ENCODE measurements around the gene AP4S1.
"Not testable (repeated sequence)": the region's sequence is repeated elsewhere in the genome, so short reads cannot be mapped to it uniquely, and the experiment has no call there.

The AP4S1 gene, protein sequence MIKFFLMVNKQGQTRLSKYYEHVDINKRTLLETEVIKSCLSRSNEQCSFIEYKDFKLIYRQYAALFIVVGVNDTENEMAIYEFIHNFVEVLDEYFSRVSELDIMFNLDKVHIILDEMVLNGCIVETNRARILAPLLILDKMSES

DNA sequence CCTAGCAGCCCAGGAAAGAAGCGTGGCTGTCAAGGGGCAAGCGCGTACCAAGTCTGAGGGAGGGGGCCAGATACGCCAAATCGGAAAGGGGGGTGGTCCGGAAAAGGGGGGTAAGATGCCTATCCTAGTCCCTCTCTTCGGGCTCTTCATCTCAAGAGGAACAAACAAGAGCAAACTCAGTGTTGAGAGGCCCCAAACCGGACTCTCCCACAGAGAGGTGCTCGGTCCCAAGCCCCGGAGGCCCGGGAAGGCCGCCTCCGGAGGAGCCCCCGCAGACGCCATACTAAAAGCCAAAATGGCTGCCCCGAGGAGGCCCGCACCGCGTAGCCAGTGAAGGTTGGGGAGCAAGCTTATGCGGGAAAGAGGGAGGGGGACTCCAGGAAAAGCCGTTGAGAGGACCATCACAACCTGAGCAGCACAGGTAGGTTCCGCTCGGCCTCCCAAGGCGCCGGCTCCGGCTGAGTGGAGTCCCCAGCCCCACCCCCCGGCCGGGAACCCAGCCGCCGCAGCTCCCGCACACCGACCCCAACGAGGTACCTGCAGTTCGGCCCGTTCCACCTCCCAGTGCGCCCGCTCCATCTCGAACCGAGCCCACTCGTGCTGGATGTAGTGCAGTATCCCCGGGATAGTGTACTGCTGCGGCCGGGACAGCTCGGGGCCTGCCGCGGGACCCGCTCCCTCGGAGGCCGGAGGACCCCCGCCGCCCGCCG lies at the start of gene AP4S1:
TSS of gene AP4S1 (plus strand) at position 283 of the 710 bp plus-strand sequence. CDS start 40,548 bp downstream, outside the sequence.
- peak; percentile 43 for DNase-seq

DNA sequence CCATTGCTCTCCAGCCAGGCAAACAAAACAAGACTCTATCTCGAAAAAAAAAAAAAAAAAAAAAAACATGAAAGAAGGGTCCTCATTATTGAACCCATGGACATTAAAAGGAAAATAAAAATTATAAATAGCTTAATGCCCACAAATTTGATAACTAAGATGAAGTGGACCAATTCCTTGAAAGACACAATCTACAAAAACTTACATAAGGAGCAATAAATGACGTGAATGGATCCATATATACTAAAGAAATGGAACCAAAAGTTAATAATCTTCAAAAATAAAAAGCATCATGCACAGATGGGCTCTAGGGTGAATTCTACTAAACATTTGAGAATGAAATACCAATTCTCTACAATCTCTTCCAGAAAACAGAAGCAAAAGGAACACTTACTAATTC lies 47.7 kb upstream of the AP4S1 start:
- DNase-seq, result no peak

DNA sequence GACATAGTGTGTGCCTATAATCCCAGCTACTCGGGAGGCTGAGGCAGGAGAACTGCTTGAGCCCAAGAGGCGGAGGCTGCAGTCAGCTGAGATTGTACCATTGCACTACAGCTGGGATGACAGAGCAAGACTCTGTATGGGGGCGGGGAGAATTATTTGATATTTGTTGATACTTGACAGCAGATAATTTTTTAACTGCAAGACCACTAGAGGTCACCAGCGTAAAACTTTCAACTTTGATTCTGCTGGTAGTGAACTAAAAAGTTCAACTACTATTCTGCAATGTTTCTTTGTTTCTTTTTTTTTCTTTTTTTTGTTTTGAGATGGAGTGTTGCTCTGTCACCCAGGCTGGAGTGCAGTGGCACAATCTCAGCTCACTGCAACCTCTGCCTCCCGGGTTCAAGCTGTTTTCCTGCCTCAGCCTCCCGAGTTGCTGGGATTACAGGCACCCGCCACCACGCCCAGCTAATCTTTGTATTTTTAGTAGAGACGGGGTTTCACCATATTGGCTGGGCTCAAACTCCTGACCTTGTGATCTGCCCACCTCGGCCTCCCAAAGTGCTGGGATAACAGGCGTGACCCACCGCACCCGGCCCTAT lies 45.2 kb upstream of the AP4S1 start:
- peak; percentile 22 for DNase-seq

DNA sequence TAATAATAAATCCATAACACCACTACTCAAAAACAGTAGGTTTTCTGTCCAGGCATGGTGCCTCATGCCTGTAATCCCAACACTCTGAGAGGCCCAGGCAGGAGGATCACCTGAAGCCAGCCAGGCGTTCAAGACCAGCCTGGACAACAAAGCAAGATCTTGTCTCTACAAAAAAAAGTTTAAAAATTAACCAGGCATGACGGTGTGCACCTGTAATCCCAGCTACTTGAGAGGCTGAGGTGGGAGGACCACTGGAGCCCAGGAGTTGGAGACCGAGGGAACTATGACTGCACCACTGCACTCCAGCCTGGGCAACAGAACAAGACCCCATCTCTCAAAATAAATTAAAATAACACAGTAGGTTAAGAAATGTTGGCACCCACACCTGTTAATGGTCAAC lies 44.5 kb upstream of the AP4S1 start:
- no peak for DNase-seq

DNA sequence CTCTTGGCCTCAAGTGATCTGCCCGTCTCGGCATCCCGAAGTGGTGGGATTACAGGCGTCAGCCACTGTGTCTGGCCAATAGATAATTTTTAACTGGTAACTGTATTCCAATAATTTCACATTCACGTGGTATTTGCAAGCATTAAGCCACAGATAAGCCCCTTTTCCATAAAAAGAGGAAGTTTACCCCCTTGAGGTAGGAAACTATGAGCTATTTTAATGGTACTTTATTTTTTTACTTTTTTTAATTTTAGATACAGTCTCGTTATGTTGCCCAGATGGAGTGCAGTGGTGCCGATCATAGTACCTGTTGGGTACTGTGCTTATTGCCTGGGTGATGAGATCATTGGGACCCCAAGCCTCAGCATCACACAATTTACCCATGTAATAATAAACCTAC lies 42.9 kb upstream of the AP4S1 start:
- no peak for DNase-seq

DNA sequence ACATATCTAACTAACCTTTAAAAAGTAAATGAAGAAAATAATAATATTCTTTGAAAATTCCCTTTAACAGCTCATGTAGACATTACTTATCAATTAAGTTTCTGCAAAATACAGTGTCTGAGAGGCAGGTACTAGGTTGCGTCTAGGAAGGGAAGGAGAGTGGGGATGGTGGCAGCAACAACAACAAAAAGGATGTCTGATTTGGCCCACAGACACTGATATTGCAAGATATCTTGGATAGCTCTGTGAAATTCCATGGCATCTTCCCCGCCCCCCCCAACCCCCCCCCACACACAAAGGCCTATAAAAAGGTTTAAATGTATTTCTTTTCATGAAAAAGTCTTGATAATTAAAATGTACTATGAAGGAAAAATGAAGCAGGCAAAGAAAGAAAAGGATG lies 41.6 kb upstream of the AP4S1 start:
- no peak for DNase-seq

DNA sequence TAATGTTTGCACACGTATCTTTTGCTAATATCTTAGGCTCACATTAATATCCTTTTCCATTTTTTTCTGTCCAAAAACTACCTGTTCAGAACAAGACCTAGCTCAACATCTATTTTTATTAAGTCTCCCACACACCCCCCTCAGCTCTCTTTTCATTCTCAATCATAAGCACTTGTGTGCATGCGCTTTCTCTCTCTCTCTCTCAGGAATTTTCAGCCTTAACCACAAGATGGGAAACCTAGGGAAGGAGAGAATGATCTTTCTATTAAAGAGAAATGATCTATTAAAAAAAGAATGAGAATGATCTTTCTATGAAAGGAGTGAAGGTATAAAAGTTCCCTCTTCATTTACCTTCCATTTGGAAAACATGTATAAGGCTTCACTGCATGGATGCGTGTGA lies 39.7 kb upstream of the AP4S1 start:
- DNase-seq, result no peak

DNA sequence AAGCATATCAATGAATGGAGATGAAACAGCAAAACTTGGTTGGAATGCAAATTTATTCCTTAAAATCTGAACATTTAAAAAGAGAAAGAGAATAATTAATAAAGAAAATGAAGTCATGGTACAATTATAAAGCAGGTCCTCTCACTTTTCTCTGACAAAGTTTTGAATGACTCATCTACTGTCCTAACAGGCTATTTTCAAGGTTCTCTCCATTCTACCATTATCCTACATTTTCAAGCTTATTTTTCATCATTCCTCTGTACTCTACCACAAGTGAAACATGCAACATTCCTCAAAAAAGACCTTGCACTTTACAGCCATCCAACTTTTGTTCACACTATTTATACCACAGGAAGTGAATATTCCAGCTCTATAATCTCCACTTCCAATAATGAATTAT lies 36.9 kb upstream of the AP4S1 start:
- no peak for DNase-seq

DNA sequence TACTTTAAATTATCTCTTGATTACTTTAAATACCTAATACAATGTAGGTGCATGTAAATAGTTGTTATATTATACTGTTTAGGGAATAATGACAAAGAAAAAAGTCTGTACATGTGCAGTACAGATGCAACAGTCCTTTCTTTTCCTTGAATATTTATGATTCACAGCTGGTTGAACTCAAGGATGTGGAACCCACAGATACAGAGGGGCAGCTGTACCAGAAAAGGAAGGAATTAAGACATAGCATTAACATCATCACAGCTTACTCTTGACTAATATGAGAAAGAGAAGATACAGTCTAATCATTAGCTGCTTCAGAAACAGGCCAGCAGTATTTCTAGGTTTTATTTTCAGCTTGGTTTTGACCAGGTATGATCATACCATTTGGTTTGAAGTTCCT lies 34.7 kb upstream of the AP4S1 start:
- no peak for DNase-seq

DNA sequence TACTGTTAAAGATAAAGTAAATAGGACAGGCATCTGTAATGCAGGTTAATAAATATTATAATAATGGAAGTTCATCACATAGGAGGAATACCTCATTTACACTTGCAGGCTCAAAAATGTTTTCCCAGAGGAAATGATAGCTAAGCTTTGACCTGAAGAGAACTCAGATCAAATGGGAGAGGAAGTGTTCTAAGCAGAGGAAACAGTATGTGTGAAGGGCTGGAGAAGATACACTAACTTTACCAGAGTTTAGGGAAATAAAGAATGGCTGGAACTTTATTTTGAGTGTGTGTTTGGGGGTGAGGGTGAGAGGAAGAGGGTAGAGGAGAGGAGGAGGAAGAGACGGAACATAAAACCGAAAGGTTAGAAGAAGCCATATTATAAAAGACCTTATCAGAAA lies 34.0 kb upstream of the AP4S1 start:
- DNase-seq, result no peak

DNA sequence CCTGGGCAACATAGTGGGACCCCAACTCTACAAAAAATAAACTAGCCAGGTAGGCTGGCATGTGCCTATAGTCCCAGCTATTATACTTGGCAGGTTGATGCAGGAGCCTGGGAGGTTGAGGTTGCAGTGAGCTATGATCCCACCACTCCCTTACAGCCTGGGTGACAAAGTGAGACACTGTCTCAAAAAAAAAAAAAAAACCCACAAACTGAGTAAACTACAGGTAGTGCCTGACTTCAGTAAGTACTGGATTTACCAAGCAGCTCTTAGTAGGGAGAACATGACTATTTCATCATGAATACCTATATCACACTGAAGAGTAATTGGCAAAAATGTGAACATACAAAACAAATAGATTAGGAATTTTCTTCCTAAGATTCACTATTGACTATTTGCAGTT lies 32.4 kb upstream of the AP4S1 start:
- no peak for DNase-seq

DNA sequence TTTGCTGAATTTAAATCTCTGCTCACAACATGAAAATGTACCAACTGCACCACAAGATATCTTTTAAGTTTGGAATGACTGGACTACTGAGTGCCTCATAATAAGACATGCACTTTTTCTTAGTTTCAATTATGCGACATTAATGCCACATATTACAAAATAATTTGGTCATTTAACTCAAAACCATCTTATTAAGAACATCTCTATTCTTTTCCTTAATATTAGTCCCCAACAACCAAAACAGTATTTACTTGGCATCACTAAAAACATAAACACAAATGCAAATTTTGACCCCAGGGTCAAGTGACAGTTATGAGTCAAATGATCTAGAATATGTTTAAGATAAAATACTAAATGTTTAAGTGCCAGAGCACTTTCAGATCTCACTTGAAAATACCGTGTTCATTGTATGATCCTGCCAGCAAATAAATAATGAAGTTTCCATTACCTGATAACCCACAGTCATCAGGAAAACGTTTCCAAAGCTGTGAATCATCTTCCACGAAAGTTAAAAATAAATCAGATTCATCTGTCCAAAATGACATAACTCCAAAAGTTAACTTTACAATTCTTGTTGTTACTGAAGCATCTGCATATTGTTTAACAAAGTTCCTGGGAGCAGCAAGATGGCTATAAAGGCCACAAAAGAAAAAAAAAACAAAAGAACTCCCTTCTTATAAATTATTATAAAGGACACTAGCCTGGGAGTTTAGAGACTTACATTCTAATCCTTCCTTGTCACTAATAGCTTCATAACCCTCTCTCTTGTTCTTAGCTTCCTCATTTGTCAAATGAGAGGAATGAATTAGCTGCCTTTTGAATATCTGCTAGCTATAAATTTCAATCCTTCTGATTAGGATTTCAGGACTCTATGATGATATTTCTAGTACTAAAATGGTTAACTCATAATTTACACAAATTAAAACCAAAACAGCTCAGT lies 30.5 kb upstream of the AP4S1 start:
- no peak for DNase-seq

DNA sequence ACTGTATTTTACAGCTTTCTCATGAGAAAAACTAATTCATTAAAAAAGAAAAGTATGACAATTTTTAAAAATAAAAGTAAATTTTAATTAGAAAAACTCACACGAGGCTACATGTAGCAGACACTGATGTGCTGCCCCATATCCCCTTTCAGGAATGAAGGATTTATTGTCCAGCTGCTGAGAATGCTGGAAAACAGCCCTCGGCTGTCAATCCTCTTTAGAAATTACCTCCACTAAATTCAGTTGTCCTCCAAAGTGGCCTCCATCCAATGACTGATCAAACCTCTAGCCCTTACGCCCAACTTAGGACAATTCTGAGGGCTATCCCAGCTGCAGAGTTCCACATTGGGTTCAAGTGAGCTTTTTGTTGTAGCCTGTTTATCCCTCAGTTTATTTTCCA lies 29.8 kb upstream of the AP4S1 start:
- no peak for DNase-seq

DNA sequence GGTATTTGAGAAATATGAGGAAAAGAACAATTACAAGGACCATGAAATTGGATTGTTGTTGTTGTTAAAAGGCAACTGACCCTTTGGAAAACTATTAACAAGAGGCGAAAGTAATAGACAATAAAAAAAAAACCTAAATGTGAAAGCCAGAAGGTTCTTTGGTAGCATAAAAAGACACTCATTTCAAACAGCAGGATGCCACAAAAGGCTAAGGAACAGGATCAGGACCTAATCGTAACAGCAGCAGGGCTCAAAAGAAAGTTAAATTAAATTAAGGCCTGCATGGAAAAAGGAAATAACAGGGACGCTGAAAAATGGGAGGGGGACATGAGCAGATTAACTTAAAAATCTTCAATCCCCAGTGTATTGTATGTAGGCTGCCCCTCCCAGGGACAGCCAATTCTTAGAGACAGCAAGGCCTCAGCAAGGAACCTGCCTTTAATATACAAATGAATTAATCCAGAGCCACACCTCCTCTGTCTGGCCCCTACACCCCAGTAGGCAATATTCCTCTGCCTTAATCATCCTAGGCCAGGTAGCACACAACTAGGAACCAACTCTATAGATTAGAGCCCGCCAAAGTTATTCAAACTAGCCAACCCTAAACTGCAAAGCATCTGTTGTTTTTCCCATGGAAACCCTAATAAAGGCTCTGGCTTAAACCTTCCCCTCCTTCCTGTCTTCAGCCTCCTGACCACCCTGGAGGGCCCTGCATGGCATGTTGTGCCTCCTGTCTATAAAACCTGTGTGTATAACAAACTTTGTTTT lies 28.4 kb upstream of the AP4S1 start:
- no peak for DNase-seq

DNA sequence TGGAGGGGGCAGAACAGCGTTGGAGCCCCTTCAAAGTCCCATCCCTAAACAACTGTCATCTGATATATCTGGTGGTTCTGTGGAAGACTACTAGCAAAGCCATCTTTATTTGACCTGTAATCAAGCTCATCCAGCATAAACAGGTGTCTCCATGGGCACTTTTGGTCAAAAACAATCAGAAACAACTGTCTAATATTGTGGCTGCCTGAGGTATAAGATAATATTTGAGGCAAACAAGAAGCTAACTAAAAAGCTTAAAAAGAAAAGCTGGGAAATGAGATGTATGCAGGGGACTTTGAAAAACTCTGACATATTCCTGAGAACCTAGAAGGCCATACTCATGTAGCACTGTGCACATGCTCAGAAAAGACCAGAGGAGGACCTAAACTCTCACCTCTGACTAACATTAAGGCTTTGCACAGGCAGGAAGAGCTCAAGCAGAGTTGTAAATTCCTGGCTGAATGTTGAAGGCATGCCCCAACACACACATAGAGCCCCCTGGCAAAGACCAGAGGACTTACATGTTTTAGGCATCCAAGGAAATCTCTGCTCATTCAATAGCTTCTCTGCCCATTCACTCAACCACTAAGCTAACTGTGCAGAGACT lies 27.2 kb upstream of the AP4S1 start:
- DNase-seq, result no peak

DNA sequence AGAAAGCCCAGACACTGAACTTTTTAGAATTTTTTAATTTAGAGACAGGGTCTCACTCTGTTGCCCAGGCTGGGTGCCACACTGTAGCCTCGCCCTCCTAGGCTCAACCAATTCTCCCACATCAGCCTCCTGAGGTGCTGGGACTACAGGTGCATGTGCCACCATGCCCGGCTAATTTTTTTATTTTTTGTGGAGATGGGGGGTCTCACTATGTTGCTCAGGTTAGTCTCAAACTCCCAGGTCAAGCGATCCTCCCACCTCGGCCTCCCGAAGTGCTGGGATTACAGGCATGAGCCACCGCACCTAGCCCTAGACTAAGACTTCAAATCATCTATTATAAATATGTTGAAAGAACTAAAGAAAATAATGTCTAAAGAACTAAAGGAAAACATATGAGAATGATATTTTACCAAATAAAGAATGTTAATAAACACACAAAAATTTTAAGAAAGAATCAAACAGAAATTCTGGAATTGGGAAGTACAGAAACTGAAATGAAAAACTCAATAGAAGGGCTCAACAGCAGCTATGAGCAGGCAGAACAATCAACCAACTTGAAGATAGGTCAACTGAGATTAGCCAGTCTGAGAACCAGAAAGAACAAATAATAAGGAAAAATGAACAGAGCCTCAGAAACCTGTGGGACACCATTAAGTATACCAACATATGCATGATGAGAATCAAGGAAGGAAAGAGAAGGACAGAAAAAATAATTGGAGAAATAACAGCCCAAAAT lies 26.2 kb upstream of the AP4S1 start:
- DNase-seq, result no peak

DNA sequence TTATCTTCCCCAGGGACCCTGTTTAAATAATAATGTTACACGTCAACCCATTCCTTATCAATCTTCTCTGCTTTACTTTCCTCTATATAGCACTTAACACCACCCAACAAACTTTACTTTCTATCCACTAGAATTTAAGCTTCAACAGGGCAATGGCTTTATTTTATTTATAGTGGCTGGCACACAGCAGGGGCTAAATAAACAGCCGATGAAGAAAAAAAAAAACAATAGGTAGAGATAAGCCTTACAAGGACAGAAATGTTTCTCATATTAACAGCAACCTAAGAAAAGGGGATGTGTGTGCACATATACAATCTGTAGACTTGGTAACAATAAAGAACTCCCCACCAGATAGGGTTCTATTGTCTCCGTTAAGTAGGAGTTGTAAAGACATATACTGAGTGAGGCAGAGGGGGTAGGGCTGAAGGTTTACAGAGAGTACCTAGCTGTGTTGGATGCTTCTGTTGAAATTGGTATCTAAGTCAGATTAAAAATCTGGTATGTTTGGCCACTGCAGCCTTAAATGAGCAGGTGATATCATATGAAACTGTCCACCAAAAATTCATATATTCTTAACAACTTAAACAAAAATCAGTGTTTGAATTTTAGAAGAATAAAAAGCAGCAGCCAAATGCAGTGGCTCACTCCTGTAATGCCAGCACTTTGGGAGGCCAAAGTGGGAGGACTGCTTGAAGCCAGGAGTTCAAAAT lies 24.7 kb upstream of the AP4S1 start:
- DNase-seq, result no peak

DNA sequence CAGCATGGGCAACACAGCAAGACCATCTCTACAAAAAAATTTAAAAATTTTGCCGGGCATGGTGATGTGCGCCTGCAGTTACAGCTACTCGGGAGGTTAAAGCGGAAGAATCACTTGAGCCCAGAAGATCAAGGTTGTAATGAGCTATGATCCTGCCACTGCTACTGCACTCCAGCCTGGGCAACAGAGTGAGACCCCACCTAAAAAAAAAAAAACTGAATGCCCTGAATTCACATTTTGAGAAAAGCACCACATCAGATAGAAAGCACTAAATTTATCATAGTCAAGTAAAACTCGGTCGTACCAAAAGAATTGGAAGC lies 24.1 kb upstream of the AP4S1 start:
- DNase-seq, result no peak

DNA sequence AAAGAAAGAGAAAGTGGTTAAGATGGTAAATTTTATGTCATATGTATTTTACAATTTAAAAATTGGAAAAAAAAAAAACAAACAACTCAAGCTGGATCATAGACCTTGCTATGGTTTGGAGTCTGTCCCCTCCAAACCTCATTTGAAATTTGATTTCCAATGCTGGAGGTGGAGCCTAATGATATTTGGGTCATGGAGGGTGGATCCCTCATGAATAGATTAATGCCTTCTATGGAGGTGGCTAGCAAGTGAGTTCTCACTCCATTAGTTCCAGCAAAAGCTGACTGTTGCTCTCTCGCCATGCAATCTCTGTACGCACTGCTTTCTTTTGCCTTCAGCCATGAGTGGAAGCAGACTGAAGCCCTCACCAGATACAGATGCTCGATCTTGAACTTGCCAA lies 22.2 kb upstream of the AP4S1 start:
- no peak for DNase-seq

DNA sequence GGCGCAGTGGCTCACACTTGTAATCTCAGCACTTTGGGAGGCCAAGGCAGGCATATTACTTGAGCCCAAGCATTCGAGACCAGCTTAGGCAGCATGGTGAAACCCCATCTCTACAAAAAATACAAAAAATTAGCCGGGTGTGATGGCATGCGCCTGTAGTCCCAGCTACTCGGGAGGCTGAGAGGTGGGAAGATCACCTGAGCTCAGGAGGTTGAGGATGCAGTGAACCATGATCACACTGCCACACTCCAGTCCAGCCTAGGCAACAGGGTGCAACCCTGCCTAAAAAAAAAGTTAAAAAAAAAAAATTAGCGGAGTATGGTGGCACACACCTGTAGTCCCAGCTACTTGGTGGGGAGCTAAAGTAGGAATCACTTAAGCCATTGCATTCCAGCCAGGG lies 21.4 kb upstream of the AP4S1 start:
- not testable (repeated sequence) for DNase-seq

DNA sequence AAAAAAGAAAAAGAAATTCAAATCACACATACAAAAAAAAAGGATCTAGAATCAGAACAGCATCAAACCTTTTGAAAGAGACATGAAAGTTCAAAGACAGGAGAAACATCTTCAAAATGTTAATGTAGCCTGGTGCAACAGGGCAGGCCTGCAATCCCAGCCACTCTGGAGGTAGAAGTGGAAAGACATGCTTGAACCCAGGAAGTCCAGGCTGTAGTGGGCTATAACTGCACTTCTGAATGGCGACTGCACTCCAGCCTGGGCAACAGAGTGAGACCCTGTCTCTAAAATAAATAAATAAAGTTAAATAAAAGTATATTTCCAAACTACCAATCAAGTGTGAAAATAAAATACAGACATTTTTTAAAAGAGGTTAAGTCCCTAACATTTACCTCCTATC lies 18.7 kb upstream of the AP4S1 start:
- no peak for DNase-seq
